NCI-H82 treated with DMSO at 0.1 percent for 48 hours (cell line): ENCODE measurements around the gene TTLL9.

Experiments used
- DNase-seq: peaks from one replicate; lab custom pipeline; 2025; ENCODE audit not compliant: unreplicated experiment; lab: John Stamatoyannopoulos, UW

Gene TTLL9

DNA sequence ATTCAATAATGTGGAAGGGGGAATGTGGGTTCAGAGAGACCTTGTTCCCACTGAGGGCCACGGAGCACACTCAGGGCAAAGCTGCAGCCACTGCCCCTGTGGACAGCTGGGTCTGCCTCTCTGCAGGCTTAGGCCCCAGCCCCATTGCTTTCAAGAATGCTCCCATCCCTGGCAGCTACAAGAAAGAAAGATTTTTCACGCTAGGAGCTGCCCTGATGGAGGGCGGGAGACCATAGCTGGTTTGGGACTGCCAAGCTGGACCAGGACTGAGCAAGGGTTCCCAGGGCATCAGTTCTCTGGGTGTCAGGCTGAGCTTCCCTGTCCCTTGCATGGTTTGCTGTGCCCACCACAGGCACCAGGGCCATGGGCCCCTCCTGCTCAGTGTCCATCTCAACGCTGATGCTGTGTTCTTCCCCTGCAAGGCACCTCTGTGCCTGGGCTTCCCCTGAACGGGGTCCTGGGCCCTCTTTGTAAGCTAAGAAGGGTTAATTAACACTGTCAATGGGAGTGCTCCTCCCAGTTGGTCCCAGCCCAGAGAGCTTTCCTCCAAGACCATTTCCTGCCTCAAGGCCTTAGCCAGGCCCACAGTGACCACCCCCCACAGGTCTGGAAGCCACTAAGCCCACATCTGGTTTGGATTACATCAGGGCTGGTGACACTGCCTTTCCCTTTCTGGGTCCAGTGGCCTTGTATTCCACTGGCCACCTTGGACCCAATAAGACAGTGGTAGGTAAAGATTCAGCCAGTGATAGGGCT is 33.4 kb upstream of the TTLL9 start:
- no peak for DNase-seq

DNA sequence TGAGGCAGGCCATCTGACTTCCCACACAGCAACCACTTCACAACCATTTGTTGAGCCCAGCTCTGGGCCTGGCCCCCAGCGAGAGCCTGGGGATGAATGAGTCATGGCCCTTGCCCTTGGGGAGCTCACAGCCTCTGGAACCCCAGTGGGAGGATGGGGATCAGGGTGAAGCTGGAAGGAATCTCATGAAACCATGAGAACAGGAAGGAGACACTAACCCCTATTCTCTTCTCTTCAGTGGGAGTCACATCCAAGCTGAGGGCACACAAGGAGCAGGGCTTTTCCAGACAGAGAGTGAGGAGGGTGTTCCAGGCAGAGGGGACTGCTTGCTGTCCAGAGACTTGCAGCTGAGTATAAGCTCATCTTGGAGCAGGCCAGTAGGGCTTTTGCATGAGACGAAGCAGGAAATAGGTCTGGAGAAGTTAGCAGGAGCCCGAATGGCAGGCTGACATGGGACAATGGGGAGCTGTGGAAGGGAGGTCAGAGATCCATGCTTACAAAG is 32.5 kb upstream of the TTLL9 start:
- DNase-seq: no peak

DNA sequence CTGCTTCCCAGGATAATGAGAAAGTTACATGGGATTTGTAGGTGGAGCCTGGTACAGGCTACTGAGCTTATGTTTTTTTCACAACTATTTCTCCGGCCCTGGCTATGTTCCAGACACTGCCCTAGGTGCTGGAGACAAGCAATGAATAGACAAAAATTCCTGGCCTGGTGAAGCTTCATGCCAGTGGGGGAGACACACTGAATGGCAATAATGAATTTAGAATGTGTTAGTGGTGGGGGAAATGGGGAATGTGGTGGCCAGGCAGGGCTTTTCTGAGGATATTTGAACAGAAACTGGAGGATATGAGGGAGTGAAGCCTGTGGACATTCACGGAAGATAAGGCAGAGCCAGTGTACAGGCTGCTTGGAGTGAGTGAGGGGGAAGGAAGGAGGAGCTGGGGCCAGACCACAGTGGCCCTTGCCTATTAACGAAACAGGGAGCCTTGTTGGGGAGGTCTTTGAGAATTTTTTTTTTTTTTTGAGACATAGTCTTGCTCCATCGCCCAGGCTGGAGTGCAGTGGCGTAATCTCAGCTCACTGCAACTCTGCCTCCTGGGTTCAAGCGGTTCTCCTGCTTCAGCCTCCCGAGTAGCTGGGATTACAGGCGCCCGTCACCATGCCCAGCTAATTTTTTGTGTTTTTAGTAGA is 31.7 kb upstream of the TTLL9 start:
- no peak for DNase-seq

DNA sequence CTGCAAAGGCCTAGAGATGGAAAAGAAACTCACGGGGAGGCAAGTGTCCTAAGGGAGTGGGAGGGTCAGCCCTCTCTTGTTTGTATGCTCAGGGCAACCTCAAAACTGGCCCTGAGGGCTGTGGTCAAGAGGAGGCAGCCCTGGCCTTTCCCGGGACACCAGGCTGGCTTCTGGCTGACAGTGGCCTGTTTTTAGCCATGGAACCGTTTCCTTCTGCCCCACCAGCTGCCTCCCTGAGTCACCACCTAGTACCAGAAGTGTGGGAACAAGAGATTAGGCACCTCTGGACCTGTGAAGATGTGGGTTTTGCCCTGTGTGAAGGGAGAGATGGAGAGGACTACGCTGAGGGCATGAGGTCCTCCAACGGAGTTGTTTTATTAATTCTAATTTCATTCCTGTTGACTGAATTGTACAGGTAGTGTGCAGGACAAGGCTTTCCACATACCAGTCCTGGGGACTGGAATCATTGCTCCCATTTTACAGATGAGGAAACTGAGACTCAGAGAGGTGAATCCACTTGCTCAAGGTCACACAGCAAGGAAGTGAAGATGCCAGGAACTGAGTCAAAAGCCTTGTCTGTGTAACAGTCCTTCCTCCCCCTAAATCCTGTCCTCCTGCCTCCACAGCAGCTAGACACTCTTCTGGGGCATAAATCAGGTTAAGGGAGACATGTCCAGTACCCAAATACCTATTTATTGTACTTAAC is 30.5 kb upstream of the TTLL9 start:
- DNase-seq: no peak

DNA sequence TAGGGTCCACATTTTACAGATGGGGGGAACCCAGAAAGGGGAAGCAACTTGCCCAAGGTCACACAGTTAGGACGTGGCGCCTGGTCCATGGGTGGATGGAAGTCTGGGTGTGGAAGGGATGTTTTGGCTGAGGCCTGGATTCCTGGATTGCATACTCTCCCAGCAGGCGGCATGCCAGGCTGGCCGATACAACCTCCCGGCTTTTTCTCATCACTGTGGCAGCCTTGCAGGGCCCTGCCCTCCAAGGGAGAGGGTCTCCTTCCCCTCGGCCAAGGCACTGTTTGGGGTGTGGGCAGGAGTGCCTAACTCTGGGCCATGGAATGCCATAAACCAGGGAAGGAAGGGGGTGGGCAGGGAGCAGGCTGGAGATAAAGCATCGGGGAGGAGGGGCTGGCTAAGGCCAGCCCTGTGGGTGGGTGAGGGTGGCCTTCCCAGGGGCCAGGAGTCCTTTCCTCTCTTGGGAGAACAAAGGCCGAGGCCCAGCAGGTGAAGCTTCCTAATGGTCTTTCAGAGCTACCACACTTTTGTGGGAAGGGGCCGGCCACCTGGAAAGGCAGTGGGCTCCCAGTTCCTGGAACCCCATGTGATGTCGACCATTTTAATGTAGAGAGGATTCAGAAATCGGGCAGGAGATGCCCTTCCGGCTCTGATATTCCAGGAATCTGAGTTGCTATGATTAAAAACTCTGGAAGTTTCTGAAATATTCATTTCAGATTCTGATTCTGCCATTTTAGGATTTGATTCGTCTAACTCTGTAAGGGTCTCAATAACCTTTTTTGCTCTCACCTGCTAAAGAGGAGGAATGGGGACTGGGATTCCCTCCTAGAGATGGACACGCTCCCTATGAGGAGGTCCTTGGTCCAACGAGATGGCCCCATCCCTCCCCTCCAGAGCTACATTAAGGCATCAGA is 29.3 kb upstream of the TTLL9 start:
- DNase-seq: no peak

DNA sequence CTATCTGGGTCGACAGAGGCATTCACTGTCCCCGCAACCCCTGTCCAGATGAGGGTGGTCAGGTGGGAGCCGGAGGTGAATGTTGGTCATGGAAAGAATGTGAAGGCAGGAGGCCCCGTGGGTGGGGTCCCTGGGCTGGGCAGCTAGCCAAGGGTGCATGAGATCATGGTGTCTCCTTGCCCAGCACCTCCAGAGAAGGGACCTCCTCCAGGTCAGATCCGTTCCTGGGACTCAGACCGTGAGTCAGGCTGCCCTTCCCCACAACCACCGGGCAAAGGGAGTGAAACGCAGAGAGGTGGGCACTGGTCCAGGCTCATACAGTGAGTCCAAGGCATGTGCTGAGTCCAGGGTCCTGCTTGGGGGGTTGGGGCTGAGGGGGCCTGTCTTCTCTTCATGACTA is 28.5 kb upstream of the TTLL9 start:
- DNase-seq: no peak

DNA sequence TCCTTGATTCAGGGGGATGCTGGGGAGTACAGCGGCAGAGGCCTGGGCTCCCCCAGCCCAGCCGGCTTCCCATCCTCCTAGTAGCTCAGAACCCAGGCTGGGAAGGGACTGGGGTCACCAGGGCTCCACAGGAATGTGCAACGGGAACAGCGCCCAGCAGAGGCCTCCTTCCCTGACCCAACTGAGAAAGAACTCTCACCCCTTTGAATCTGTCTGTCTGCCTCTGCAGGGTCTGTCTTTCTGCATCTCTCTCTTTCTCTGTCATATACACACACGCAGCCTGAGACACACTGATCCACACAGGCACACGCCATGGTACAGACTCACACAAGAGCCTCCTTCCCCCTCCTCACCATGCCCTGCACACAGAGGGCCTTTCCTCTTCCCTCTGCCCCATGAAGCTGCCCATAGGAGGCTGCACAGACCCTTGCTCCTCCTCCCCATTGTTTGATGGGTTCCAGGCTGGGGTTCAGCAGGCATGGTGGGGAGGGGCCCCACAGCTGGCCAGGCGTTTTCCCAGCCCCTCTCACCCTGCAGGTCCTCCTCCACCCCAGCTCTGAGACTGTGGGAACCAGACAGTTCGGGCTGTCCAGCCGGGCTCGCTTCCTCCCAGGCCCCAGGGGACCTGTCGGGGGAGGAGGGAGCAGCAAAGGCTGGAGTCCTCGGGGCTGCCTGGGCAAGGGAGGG is 27.8 kb upstream of the TTLL9 start:
- DNase-seq: no peak

DNA sequence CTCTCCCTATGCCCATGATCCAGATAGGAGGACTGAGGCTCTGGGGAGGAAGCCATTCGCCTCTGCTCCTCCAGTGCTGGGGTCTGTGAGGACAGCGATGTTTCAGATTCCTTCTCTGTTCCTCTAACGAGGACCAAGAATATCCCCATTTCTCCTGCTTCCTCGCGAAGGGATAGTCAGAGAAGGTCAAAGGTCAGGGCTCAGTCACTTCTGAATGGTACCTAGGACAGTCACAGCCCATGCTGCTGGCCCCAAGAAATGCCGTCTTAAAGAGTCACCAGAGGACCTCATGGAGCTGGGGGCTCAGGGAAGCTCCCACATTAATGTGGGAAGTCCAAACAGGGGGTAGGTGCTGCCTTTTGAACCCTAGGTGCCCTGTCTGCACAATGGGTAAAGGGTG is 27.1 kb upstream of the TTLL9 start:
- DNase-seq: no peak

DNA sequence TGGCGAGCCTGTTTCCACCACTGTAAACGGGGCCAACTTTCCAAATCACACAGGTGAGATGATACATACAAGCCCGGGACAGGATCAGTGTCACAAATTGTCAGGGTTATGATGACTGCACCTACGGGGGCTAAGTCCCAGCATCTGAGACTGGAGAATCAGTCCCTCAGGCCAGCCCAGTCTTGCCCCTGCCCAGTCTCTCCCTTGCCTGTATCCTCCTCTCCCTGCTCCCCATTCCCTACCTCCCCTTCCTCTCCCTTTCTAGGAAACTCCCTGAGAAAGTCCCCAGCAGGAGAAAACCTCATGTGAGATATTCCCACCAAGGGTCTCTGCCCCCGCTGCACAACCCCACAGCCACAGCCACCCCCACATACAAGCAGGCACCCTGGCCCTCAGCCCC is 26.6 kb upstream of the TTLL9 start:
- no peak for DNase-seq

DNA sequence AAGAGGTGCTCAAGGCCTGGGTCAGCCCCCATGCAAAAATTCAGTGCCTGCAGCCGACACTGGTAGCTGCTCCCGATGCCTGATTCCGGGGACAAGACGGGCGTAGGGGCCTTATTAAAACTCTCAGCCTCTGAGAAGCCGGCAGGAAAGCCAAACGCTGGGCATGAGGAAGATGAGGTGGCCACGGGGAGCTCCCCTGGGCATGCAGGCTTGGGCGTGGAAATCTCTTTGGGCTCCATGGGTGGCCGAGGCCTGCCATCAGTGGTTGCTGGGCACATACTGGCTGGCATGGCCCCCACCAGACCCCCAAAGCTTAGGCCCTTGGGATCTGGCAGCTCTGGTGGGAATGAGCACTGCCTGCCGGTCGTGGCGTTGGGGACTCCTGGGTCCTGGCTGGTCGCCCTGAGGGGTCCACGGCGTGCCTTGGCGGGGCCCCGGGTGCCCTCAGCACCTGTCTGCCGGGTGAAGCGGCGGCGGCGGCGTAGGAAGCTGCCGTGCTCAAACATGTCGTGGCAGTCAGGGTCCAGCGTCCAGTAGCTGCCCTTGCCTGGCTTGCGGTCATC is 25.6 kb upstream of the TTLL9 start:
- no peak for DNase-seq

DNA sequence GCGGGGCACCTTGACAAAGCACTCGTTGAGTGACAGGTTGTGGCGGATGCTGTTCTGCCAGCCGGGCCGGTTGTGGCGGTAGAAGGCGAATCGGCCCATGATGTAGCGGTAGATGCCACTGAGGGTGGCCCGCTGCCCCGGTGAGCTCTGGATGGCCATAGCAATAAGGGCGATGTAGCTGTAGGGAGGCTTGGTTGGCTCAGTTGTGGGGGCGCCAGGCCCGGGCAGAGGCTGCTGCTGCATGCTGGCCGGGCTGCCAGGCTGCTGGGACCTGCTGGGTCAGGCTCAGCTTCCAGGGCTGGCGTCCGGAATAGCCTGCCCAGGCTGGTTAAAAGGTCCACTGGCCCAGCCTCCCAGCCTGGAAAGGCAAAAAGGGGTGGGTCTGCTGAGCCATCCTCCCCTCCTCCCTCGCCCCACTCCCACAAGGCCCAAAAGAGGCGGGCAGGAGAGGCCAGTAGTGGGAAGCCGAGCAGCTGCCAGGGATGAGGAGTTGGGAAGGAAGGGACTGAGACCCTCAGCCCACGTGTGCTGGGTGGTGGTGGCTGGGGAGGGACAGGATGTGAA is 25.1 kb upstream of the TTLL9 start, which contains the start of gene FOXS1:
FOXS1 (minus strand) TSS at position 305 of the 564 bp plus-strand sequence; CDS start at position 243, 62 bp downstream.
- no peak for DNase-seq

DNA sequence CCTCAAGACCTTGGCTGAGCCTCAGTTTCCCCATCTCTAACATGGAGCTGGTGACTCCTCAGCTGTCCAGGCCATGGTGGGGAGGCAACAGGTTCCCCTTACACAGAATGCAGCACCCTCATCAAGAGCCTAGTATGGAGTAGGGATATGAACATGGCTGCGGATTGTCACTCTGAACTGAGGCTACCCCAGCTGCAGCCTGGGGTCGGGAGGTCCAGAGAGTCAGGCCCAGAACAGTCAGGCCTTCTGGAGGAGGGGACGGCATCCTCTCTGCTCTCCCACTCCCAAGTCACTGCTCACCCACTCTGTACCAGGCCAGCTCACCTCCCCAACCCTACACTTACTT is 23.7 kb upstream of the TTLL9 start:
- no peak for DNase-seq

DNA sequence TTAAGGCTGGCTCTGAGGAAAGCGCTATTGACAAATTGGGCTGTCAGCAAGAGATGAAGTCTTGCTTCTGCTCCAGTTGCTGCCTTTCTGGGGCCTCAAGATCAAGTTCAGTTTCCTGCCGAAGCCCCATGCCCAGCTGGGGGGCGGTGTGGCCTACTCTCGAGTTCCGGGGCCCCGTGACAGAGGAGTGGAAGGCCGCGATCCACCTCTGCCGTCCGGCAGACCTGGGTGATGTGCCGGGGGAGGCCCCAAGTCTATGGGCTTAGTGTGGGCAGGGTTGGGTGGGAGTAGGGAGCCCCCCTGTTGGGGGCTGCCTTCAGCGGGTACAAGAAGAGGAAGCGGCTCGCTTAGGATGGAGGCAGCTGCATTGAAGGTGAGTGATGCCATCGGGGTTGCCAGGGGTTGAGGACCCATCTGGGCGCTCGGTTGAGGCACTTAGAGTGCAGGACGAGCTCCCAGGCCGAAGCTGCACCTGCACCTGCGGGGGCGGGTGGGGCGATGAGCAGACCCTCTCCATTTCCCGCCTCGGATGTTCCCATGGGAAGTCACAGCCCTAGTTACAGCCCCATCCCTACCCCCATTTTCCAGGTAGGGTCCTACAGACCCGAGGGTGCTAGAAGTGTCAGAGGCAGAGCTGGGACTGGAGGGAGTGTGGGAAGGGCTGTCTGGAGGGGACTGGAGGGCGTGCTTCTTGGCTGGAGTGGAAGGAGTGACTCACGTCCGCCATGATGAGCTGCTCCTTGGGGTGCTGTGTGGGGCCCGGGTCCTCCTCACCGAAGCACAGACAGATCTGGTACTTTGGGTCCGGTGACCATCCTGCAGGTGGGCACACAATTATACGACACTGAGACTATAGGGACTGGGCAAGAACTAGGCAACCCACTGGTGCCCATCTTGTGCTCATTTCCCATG is 22.1 kb upstream of the TTLL9 start:
- DNase-seq: no peak

DNA sequence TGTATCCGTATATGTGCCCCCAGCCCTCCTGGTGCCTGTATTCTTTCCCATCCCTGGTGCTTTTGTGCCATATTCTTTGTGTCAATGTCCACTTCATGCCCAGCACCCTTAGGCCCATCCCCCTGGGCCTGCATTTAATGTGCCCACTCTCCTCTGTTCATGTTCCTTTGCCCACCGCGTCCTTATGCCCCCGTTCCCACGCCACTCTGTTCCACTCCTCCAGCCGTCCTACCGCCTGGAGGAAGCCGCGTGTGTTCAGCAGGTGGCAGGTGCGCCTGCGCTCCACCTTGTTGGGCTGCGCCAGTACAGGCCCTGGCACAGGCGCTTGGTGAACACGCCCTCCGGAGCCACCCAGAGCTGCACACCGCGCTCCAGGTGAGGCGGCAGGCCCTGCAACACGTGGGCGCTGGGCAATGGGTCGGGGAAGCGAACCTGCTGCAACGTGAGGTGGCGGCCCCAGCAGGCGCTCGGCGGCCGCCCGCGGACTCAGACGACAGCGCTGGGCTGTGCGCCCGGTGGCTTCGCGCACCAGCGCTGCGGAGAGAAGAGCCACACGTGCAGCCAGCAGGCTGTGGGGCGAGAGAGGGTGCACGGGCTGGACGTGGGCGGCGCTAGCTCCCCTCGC is 21.0 kb upstream of the TTLL9 start:
- DNase-seq: no peak

DNA sequence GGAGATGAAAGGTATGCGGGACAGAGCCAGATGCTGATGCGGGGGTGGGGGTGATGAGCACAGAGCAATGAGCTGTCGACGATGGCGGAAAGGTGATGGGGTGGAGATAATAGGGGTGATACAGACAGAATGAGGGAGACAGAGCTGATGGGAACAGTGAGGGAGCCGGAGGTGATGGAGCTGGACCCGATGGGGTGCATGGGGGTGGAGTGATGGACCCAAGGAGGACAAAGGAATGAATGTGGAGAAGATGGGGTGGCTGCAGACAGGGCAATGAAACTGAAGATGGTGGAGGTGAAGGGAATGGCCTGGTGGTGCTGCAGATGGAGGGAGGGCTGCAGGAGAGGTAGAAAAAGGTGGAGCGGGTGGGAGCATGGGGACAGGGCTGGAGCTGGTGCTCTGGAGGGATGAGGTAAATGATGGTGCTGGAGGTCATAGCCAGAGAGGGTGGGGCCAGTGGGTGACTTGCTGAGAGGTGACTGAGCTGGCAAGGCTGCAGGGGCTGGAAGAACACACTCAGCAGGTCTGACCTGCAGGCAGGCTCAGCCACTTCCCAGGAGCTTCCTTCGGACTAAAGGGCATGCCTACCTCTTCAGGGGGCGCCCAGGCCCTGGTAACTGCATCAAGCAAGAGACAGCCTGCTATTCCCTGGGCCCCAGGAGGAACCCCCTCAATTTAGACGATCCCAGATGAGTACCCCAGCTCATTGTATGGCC is 19.0 kb upstream of the TTLL9 start:
- no peak for DNase-seq

DNA sequence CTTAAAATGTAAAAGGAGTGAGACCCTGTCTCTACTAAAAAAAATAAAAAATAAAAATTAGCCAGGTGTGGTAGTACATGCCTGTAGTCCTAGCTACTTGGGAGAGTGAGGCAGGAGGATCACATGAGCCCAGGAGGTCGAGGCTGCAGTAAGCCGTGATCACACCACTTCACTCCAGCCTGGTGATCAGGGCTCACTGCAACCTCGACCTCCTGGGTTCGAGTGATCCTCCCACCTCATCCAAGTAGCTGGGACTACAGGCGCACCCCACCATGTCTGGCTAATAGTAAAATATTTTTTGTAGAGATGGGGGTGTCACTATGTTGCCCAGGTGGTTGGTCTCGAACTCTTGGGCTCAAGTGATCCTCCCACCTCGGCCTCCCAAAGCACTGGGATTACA is 17.0 kb upstream of the TTLL9 start:
- DNase-seq: no peak

DNA sequence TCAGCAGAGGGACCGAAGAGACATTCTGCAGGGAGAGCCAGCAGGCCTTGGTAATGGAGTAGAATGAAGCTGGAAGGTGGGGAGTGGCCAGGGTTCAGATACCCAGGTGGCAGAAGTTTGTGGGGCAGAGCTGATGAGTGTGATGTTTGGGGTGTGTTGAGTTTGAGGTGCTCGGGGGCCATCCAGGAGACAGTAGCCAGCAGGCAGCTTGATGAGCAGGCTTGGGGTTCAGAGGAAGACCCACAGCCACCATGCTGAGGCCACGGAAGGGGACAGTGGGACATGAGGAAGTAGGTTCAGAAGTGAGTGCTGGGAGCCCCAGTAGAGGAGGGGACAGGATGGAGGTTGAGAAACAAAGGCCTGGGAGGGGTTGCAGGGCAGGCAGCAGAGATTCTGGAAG is 13.9 kb upstream of the TTLL9 start:
- DNase-seq: no peak
